Lower leg skin (tissue), 4 donors: ENCODE data around the gene TMEM150B. TPM values are rescaled to one million over a fixed set of nuclear protein-coding genes. Genes with fewer than 3 reads are reported as not detected.

ENCODE experiments used
- DNase-seq, 2 donors: peaks; one replicate each; pipeline ENCODE4 v3.0.0-alpha.2; 2019; ENCODE audit warnings: low spot score in 2 of 2
- H3K4me3 ChIP-seq: fragments of 200-600 bp; sonication (generic); 2 replicates; pipeline ENCODE4 v1.5.1; 2017; ENCODE audit warnings: mild to moderate bottlenecking, low read depth; ENCODE audit not compliant: poor library complexity, severe bottlenecking
- POLR2A ChIP-seq, 2 donors: fragments of 450-650 bp; IDR thresholded peaks; one replicate each; pipeline ENCODE4 v1.6.1; 2016 to 2017; ENCODE audit warnings: antibody characterized with exemption in 2 of 2, mild to moderate bottlenecking in 1 of 2, moderate library complexity in 1 of 2
- WGBS, 2 donors: methylation state at CpG; one replicate each; pipeline ENCODE4 v1.1.5; 2018; 5-methylcytosine and 5-hydroxymethylcytosine counted together
- intact Hi-C: fragments of 100-400 bp; cut with DNase I; formaldehyde crosslinking; loops from one replicate; pipeline ENCODE4 v1.15.0; 2023; ENCODE audit warnings: low total_unique reads
- total RNA-seq, 4 donors: library from RNA; depleted of rRNA; stranded (reverse); fragments of >200 nt; gene quantifications; one replicate each; pipeline ENCODE4 v1.1.0, GENCODE V29; 2016
- TF ChIP-seq, protein P1 (sequence below), 3 donors: fragments of 450-650 bp; IDR thresholded peaks; one replicate each; pipeline ENCODE4 v1.5.1; 2016; ENCODE audit warnings: antibody characterized with exemption in 3 of 3, mild to moderate bottlenecking in 3 of 3, moderate library complexity in 2 of 3

TMEM150B gene
- total RNA-seq, 4 donors from 2014 or later, result 0.58 TPM; not detected in 3

DNA sequence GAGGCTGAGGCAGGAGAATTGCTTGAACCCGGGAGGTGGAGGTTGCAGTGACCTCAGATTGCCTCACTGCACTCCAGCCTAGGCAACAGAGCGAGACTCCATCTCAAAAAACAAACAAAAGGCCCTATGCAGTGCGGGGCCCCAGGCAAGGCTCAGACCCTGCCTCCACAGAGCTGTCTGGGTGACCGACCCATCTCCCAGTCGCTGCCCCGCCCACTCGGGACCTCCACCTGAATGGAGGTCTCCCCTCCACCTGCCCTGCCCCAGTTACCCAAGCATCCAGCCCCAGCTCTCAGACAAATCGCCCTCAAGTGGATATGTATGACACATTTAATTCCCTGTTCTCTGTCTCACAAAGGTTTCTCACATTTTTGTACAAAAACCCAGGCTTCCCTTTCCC lies 40.1 kb upstream of the TMEM150B start:
- intact Hi-C loops, result no loop called here
- no peak overlapping the region for H3K4me3 ChIP-seq
- TF ChIP-seq, protein P1, sequence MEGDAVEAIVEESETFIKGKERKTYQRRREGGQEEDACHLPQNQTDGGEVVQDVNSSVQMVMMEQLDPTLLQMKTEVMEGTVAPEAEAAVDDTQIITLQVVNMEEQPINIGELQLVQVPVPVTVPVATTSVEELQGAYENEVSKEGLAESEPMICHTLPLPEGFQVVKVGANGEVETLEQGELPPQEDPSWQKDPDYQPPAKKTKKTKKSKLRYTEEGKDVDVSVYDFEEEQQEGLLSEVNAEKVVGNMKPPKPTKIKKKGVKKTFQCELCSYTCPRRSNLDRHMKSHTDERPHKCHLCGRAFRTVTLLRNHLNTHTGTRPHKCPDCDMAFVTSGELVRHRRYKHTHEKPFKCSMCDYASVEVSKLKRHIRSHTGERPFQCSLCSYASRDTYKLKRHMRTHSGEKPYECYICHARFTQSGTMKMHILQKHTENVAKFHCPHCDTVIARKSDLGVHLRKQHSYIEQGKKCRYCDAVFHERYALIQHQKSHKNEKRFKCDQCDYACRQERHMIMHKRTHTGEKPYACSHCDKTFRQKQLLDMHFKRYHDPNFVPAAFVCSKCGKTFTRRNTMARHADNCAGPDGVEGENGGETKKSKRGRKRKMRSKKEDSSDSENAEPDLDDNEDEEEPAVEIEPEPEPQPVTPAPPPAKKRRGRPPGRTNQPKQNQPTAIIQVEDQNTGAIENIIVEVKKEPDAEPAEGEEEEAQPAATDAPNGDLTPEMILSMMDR (IDR thresholded peaks at IDR 0.05), result no peak
- no peak for TF ChIP-seq POLR2A (IDR thresholded peaks at IDR 0.05)
- DNase-seq, result no peak
- 91 to 93% methylated on average over 8 of the region's 8 CpGs for WGBS, 2 donors

DNA sequence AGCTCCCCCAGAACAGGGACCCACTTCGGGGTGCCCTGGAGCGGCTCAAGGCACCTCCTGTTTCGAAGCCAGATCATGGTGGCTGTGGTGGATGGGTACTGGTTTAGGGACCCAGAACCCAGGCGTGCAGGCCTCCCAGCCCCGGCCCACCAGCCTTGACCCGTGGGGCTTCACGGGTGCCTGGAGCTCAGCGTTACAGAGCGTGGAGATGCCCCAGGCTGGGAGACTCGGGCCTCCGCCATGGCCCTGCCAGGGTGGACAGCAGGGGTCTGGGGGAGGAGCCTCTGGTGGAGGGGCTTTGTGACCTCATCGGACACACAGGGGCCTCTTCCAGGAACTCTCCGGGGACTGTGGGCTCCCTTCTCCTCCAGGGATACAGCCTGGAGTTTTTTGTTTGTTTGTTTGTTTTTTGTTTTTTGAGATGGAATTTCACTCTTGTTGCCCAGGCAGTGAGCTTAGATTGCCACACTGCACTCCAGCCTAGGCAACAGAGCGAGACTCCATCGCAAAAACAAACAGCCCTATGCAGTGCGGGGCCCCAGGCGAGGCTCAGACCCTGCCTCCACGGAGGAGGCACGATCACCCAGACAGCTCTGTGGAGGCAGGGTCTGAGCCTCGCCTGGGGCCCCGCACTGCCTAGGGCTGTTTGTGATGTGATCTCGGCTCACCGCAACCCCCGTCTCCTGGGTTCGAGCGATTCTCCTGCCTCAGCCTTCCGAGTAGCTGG lies 38.0 kb upstream of the TMEM150B start, which contains the start of gene GARIN5B:
Gene GARIN5B (minus strand): TSS at position 271 of the 727 bp plus-strand sequence. CDS start 194 bp downstream, at position 77.
- no peak within 1 kb of the TSS for H3K4me3 ChIP-seq
- DNase-seq, result no peak
- intact Hi-C loops, result no loop called here
- WGBS, 2 donors, result 83 to 84% methylated on average over 23 to 27 of the region's 27 CpGs
- TF ChIP-seq POLR2A (IDR thresholded peaks at IDR 0.05), result no peak
- TF ChIP-seq, protein P1 (IDR thresholded peaks at IDR 0.05), result no peak

DNA sequence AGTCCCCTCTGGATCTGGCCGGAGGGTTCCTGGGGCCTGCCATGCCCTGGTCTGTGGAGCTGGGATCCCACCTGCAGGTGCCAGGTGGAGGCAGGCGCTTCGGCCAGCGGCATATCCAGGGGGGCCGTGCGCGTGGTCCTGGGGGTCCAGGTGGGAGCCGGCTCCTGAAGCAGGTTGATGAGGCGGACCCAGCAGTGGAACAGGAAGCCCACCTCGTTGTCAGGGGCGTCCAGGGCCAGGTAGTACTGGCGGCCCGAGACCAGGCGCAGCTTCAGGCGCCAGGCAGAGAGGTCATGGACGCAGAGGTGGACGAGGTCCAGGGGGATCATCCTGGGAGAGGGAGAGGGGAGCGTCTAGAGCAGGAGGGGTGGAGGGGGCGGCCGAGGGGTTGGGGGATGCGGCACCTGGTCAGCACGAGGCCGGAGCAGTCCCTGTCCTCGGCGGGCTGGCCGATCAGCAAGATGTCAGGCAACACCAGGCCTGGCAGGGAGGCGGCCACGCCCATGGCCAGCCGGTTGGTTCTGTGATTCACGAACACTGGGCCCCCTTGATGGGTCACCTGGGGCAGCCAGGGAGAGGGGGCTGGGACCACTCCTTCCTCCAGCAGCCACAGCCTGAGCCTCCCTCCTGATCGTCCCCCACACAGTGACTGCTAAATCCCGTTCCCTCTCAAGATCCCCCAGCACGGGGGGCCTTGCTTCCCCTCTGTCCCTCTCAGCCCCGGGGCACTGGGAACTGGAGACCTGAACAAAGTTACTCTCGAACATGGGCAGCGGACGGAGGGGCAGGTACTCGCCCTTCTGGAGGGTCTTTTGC lies 37.2 kb upstream of the TMEM150B start:
- no peak overlapping the region for H3K4me3 ChIP-seq
- no peak for TF ChIP-seq POLR2A (IDR thresholded peaks at IDR 0.05)
- TF ChIP-seq, protein P1 (IDR thresholded peaks at IDR 0.05), result no peak
- intact Hi-C loops, result no loop called here
- DNase-seq, result no peak
- WGBS, 2 donors, result 73 to 89% methylated on average over 37 to 38 of the region's 38 CpGs

DNA sequence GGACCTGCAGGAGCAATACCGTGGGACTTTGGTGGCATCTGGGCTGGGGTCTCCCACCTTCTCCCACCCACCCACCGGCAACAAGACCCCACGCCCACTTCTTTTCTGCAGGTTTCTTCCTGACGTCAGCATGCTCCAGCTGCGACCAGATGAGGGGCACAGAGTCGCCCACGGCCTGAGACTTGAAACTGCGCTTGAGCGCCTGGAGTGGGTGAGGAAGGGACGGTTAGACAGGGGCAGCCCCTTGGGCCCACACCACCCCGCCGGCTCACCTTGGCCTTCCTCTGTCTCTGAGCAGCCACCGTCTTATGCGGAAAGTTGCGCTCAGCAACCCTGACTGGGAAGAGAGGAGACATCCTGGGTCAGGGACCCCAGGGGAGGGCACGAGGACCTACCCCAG lies 35.8 kb upstream of the TMEM150B start:
- intact Hi-C loops, result no loop called here
- 91% methylated on average over 16 of the region's 16 CpGs for WGBS, 2 donors
- no peak overlapping the region for H3K4me3 ChIP-seq
- TF ChIP-seq, protein P1 (IDR thresholded peaks at IDR 0.05), result no peak
- no peak for TF ChIP-seq POLR2A (IDR thresholded peaks at IDR 0.05)
- DNase-seq, result no peak

DNA sequence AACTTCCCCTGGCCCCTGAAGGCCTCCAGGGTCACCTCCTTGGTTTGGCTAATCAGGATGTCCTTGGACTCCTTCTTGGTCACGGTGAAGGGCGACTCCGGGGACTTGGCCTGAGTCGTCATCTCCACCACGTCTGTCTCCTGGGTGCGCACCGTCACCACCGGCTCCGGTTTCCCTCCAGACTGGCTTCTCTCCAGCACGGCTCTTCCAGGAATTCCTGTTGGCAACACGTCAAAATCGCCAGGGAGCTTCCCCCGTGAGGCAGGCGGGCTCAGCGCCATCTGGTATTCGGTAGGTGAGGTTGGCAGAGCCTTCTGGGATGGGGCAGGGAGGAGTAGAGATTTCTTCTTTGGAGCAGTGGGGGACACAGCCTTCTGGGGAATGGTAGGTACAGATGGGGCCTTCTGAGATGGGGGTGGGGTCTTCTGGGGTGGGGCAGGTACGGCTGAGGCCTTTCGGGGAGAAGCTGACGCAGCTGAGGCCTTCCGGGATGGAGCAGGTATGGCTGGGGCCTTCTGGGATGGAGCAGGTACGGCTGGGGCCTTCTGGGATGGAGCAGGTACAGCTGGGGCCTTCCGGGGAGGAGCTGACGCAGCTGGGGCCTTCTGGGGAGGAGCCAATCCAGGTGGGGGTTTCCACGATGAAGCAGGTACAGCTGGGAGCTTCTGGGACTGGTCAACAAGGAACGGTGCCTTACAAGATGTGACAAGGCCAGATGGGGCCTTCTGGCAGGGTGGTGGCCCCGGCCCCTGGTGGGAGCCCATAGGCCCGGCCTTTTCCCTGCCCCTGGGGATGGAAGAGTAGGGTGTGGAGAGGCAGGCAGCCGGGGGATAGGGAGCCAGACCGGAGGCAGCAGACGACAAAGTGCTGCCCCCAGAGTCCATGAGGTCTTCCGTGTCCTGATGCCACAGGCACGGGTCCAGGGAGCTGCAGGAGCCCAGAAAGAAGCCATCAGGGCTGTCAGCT lies 34.1 kb upstream of the TMEM150B start:
- TF ChIP-seq, protein P1 (IDR thresholded peaks at IDR 0.05), result no peak
- no peak for TF ChIP-seq POLR2A (IDR thresholded peaks at IDR 0.05)
- intact Hi-C loops, result no loop called here
- WGBS, 2 donors, result 67 to 77% methylated on average over 30 to 32 of the region's 32 CpGs
- no peak overlapping the region for H3K4me3 ChIP-seq
- no peak for DNase-seq
